ENCODE results near the gene HOXD10.

HOXD10 gene

GRCh38 chr2:176115883-176116813 is at the start of gene HOXD10:
Gene HOXD10, plus strand, starts transcription at chr2:176116778. Its CDS starts 56 bp downstream, at chr2:176116834.
- DNase-seq: no peak

- no peak for DNase-seq
Observed at GRCh38 chr2:176067589-176068418, 48.8 kb upstream of the HOXD10 start.

- DNase-seq: no peak
Observed at GRCh38 chr2:176068419-176068832, 48.2 kb upstream of the HOXD10 start.

GRCh38 chr2:176071330-176072291 is 45.0 kb upstream of the HOXD10 start:
- no peak for DNase-seq

- DNase-seq: no peak
Observed at GRCh38 chr2:176072292-176072669, 44.3 kb upstream of the HOXD10 start.

- DNase-seq: no peak
Observed at GRCh38 chr2:176072951-176073904, 43.4 kb upstream of the HOXD10 start.

- no peak for DNase-seq
Observed at GRCh38 chr2:176074919-176075425, 41.6 kb upstream of the HOXD10 start.

GRCh38 chr2:176075481-176075880 is 41.1 kb upstream of the HOXD10 start:
- no peak for DNase-seq

GRCh38 chr2:176076063-176076462 is 40.5 kb upstream of the HOXD10 start:
- no peak for DNase-seq

- no peak for DNase-seq
Observed at GRCh38 chr2:176076796-176077195, 39.8 kb upstream of the HOXD10 start.

GRCh38 chr2:176078541-176079284 is 37.9 kb upstream of the HOXD10 start:
- DNase-seq: no peak

- no peak for DNase-seq
Observed at GRCh38 chr2:176079285-176079830, 37.2 kb upstream of the HOXD10 start.

- no peak for DNase-seq
Observed at GRCh38 chr2:176079831-176080539, 36.6 kb upstream of the HOXD10 start.

- no peak for DNase-seq
Observed at GRCh38 chr2:176080540-176081375, 35.8 kb upstream of the HOXD10 start.

GRCh38 chr2:176081376-176081836 is 35.2 kb upstream of the HOXD10 start:
- no peak for DNase-seq

- DNase-seq: no peak
Observed at GRCh38 chr2:176081837-176082524, 34.6 kb upstream of the HOXD10 start.

- DNase-seq: no peak
Observed at GRCh38 chr2:176082525-176082823, 34.1 kb upstream of the HOXD10 start.

All from CD4-positive, alpha-beta T cell treated with Interferon alpha-2 for 1 hour (primary cell).